Ovary (tissue), 9 donors: ENCODE data around the gene ITPR1. TPM values are rescaled to one million over a fixed set of nuclear protein-coding genes. Genes with fewer than 3 reads are reported as not detected.

ENCODE experiments used
- DNase-seq, 5 donors: peaks; one replicate each; pipeline ENCODE4 v3.0.0-alpha.2; 2019 to 2020
- H3K27ac ChIP-seq, 2 donors: fragments of 200-600 bp; one replicate each; pipeline versions ENCODE4 v1.5.1 to v1.8.0; 2019 to 2022
- H3K27me3 ChIP-seq: fragments of 200-600 bp; one replicate; pipeline ENCODE4 v1.8.0; 2022
- H3K36me3 ChIP-seq: fragments of 200-600 bp; sonication (generic); one replicate; pipeline ENCODE4 v1.5.1; 2019
- H3K4me1 ChIP-seq: one replicate; pipeline ENCODE4 v1.8.1; 2013; ENCODE audit warnings: mild to moderate bottlenecking, moderate library complexity; ENCODE audit not compliant: insufficient read depth
- H3K4me3 ChIP-seq: fragments of 200-600 bp; sonication (generic); one replicate; pipeline ENCODE4 v1.5.1; 2017
- H3K9me3 ChIP-seq, 2 donors: fragments of 200-600 bp in 1 of 2; sonication (generic) in 1 of 2; one replicate each; pipeline versions ENCODE4 v1.5.1 to v1.8.1; 2013 to 2019; ENCODE audit warnings: mild to moderate bottlenecking in 1 of 2, moderate library complexity in 1 of 2
- EP300 ChIP-seq: sonication (generic); formaldehyde crosslinking; IDR thresholded peaks from one replicate; pipeline ENCODE4 v1.6.1; 2017; ENCODE audit warnings: antibody characterized with exemption
- POLR2A ChIP-seq: fragments of 450-650 bp; IDR thresholded peaks from one replicate; pipeline ENCODE4 v1.6.1; 2017; ENCODE audit warnings: antibody characterized with exemption, mild to moderate bottlenecking, moderate library complexity
- WGBS, 3 donors: extraction: QIAGEN DNeasy Blood & Tissue Kit in 1 of 3; methylation state at CpG; one replicate each; pipeline versions ENCODE4 v1.1.5 to v1.1.7; 2013 to 2017; 5-methylcytosine and 5-hydroxymethylcytosine counted together
- intact Hi-C, 4 donors: fragments of 100-400 bp; cut with DNase I; formaldehyde crosslinking; loops; one replicate each; pipeline versions ENCODE4 v1.11.0 to v1.15.1; 2022 to 2023
- polyA plus RNA-seq, 2 donors: library from polyadenylated mRNA; stranded (reverse); fragments of 200-250 nt in 1 of 2; fragments of 350-450 nt in 1 of 2; fragmentation: Illumina TruSeq in 1 of 2; extraction: RNeasy Lipid Tissue Mini Kit (QIAGEN cat#74804) in 1 of 2; gene quantifications; one replicate each; pipeline ENCODE4 v1.2.3, GENCODE V29; 2013 to 2014
- total RNA-seq, 7 donors: library from RNA; depleted of rRNA in 2 of 7; stranded (reverse); fragments of >200 nt in 2 of 7; fragmentation: NEBNext Ultra II Directional in 3 of 7; extraction: Animal tissue kit (Norgen Biotek cat#: 25700) in 3 of 7; gene quantifications; one replicate each; pipeline versions ENCODE4 v1.1.0 to v1.2.4, GENCODE V29; 2016 to 2023
- TF ChIP-seq, protein P1 (sequence below), 3 donors: fragments of 450-650 bp in 2 of 3; fragments of 200-600 bp in 1 of 3; IDR thresholded peaks; one replicate each; pipeline versions ENCODE4 v1.5.1 to v1.8.0; 2016 to 2022; ENCODE audit warnings: antibody characterized with exemption in 3 of 3, mild to moderate bottlenecking in 1 of 3
- donor health status: DM: no; HTN: no; CAD: no; lungs with moderate emphysema.
- donor health status: DM: no; HTN: no; CAD: no.
- donor health status: Bipolar disorder and iron deficiency.
- donor health status: DM: yes; HTN: yes; CAD: no.
- donor health status: DM: no; HTN: no; CAD: no.
- donor health status: DM: yes; HTN: yes; CAD: no.

The ITPR1 gene
- total and polyA plus RNA-seq, 9 donors, result 59.5 to 313 (median 144) TPM

DNA sequence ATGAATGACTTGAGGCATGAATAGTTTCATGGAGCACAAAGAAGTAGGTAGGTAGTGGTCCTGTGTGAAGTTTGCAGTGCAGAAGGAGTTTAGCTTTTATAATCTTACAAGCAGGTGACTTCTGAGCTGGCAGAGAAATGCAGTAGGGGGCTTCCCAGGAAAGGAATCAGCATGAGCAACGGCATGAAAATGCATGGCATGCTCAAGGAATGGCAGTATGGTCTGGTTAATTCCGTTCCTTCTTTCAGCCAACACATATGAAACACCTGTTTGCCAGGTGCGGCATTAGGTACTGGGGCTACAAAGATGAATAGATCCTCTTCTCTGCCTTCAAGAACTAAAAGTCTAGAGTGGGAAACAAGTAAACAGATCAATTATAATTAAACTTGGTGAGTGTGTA is 348.1 kb downstream of the ITPR1 start:
- H3K36me3 ChIP-seq, result no peaks in the 10 kb centered on the region
- no peak overlapping the region for H3K4me3 ChIP-seq
- TF ChIP-seq, protein P1, sequence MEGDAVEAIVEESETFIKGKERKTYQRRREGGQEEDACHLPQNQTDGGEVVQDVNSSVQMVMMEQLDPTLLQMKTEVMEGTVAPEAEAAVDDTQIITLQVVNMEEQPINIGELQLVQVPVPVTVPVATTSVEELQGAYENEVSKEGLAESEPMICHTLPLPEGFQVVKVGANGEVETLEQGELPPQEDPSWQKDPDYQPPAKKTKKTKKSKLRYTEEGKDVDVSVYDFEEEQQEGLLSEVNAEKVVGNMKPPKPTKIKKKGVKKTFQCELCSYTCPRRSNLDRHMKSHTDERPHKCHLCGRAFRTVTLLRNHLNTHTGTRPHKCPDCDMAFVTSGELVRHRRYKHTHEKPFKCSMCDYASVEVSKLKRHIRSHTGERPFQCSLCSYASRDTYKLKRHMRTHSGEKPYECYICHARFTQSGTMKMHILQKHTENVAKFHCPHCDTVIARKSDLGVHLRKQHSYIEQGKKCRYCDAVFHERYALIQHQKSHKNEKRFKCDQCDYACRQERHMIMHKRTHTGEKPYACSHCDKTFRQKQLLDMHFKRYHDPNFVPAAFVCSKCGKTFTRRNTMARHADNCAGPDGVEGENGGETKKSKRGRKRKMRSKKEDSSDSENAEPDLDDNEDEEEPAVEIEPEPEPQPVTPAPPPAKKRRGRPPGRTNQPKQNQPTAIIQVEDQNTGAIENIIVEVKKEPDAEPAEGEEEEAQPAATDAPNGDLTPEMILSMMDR (IDR thresholded peaks at IDR 0.05), result no peak
- H3K4me1 ChIP-seq, result no peaks in the 10 kb centered on the region
- no peaks in the 10 kb centered on the region for H3K9me3 ChIP-seq
- H3K27me3 ChIP-seq, result no peaks in the 10 kb centered on the region
- 80 to 94% (median 91%) methylated on average over 3 of the region's 3 CpGs for WGBS, 3 donors
- intact Hi-C loops, result no loop called here
- H3K27ac ChIP-seq, result no peak overlapping the region
- DNase-seq, result no peak

DNA sequence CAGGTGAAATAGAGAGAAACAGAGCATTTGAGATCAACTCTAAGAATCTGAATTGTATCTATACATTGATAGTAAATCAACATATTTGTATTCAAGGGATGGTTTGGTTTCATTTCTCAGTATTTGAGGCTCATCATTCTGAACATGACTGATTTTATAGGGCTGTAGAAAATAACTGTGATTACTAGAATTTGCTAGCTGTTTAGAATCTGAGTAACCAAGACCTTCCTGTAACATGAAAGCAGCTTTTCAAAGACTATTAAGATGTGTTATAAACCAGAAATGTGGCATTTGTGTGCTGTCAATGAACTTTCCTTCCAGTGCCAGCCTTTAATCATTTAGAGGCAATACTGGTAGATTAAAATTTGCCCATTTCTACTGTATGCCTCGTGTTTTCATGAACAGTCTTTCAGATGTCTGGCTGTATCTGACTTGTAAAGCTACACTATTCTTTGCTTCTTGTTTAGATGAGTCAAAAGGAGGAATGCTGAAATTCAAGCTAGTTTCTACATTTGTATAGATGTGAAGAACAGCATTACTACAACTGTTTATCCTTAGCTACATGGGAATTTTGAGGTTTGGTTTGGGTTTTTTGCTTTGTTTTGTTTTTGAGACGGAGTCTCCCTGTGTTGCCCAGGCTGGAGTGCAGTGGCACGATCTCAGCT is 348.8 kb downstream of the ITPR1 start:
- Histone ChIP-seq H3K36me3 (no peaks in the 10 kb centered on the region), H3K9me3 (no peaks in the 10 kb centered on the region), H3K4me3 (no peak overlapping the region), H3K27ac (no peak overlapping the region), H3K27me3 (no peaks in the 10 kb centered on the region), H3K4me1 (no peaks in the 10 kb centered on the region)
- DNase-seq, result no peak
- intact Hi-C loops, result no loop called here
- 92 to 98% (median 93%) methylated on average over 3 of the region's 3 CpGs for WGBS, 3 donors
- TF ChIP-seq POLR2A, result no peak
- no peak for TF ChIP-seq EP300

DNA sequence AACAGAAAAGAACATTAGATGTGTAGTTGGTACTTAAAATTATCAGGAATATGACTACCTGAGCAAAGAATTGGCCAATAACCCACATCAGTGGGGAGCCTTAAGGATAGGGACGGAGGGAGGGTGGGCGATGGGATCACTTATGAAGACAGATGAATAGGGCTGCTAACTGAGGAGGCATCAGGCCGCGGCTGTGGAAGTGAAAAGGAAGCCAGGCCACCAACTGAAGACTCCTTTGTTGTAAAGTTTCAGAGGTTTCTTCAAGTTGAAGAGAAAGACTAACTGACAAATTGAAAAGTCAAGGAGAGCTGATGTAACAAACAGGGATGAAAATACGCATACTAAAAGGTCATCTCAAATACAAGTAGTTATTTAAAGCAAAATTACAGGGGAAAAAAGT is 350.5 kb downstream of the ITPR1 start:
- intact Hi-C loops, result no loop called here
- 97 to 98% (median 97%) methylated on average over 5 of the region's 5 CpGs for WGBS, 3 donors
- no peak for DNase-seq
- H3K27me3 ChIP-seq, result no peaks in the 10 kb centered on the region
- no peak for TF ChIP-seq POLR2A
- TF ChIP-seq, protein P1 (IDR thresholded peaks at IDR 0.05), result no peak
- TF ChIP-seq EP300, result no peak
- H3K4me3 ChIP-seq, result no peak overlapping the region
- H3K4me1 ChIP-seq, result no peaks in the 10 kb centered on the region
- H3K9me3 ChIP-seq, result no peaks in the 10 kb centered on the region
- no peak overlapping the region for H3K27ac ChIP-seq
- H3K36me3 ChIP-seq, result no peaks in the 10 kb centered on the region

DNA sequence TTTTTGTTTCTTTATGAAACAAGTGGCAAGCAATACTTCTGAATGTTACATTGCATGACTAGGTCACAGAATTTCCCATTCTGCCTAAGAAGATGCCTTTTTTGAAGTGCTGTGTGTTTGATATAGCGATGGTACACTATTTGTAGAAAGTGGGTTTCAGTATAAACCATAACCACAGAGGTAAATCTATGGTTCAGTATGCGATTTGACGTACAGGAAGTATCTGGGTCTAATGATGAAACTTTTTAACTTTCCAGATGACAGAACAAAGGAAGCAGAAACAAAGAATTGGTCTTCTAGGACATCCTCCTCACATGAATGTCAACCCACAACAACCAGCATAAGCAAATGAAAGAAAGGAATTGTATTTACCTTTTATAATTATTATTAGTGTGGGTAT is 352.7 kb downstream of the ITPR1 start:
- intact Hi-C loops, result no loop called here
- H3K27me3 ChIP-seq, result no peaks in the 10 kb centered on the region
- H3K9me3 ChIP-seq, result no peaks in the 10 kb centered on the region
- 87 to 94% (median 94%) methylated on average over 3 of the region's 3 CpGs for WGBS, 3 donors
- H3K4me3 ChIP-seq, result no peak overlapping the region
- TF ChIP-seq, protein P1 (IDR thresholded peaks at IDR 0.05), result no peak
- TF ChIP-seq EP300, result no peak
- no peak for TF ChIP-seq POLR2A
- no peak overlapping the region for H3K27ac ChIP-seq
- DNase-seq, result no peak
- no peaks in the 10 kb centered on the region for H3K36me3 ChIP-seq
- no peaks in the 10 kb centered on the region for H3K4me1 ChIP-seq

DNA sequence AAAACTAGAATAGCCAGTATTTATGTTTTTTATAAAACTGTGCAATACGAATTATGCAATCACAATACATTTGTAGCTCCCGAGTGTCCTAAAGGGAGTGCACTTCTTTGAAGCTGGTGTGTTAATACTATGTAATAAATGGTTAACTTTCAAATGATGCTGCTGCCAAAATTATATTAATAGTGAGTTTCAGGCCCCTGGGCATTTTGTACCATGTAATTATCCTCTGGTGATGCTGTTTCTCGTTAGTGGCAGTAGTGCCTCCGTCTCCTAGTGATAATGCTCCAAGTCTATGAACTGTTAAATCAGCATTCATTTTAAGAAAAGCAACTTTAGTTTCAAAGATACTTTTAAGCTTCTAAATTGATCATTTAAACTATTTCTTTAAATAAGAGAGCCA is 353.4 kb downstream of the ITPR1 start:
- H3K27me3 ChIP-seq, result no peaks in the 10 kb centered on the region
- DNase-seq, result no peak
- no peak overlapping the region for H3K27ac ChIP-seq
- H3K4me3 ChIP-seq, result no peak overlapping the region
- WGBS, 3 donors, result 87 to 91% (median 90%) methylated on average over 4 of the region's 4 CpGs
- H3K36me3 ChIP-seq, result no peaks in the 10 kb centered on the region
- intact Hi-C loops, result no loop called here
- no peaks in the 10 kb centered on the region for H3K4me1 ChIP-seq
- TF ChIP-seq, protein P1 (IDR thresholded peaks at IDR 0.05), result no peak
- no peaks in the 10 kb centered on the region for H3K9me3 ChIP-seq
